ENCODE data around the gene TRMT13. TPM values are rescaled to one million over a fixed set of nuclear protein-coding genes. Genes with fewer than 3 reads are reported as not detected.

The TRMT13 gene
- total RNA-seq, 1 experiment from 2014 or later: 14.5 TPM

DNA sequence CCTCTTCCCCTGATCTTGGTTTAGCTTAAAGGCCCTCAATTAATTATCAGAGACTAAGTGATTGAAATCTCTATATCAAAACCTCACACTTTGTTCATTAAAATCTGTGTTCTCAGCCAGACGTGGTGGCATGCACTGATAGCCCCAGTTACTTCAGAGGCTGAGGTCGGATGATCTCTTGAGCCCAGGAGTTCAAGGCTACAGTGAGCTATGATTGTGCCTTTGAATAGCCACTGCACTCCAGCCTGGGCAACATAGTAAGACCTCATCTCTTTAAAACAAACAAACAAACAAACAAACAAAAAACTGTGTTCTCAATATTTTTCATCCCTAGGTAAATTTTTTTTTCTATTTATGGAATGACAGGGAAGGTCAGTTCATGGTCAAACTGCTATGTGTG, 18.7 kb downstream of the TRMT13 start:
- Histone ChIP-seq H3K4me3 (ENCODE audit: low read depth, low read length) (no peak overlapping the region), H3K27me3 (replicated peaks; ENCODE audit: control insufficient read depth, insufficient read depth, low read length) (no peaks in the 10 kb centered on the region), H3K4me1 (no peaks in the 10 kb centered on the region), H3K36me3 (ENCODE audit: control insufficient read depth, insufficient read depth, low read length) (no peaks in the 10 kb centered on the region), H3K9me3 (no peaks in the 10 kb centered on the region)
- peaks cover 12% of the 10 kb centered on the region for H3K36me3 Mint-ChIP-seq (ENCODE audit: insufficient read depth, unreplicated experiment)
- ChIA-PET POLR2A (no interaction called here), CTCF (no interaction called here)
- DNase-seq: no peak
- TF ChIP-seq, protein P1, sequence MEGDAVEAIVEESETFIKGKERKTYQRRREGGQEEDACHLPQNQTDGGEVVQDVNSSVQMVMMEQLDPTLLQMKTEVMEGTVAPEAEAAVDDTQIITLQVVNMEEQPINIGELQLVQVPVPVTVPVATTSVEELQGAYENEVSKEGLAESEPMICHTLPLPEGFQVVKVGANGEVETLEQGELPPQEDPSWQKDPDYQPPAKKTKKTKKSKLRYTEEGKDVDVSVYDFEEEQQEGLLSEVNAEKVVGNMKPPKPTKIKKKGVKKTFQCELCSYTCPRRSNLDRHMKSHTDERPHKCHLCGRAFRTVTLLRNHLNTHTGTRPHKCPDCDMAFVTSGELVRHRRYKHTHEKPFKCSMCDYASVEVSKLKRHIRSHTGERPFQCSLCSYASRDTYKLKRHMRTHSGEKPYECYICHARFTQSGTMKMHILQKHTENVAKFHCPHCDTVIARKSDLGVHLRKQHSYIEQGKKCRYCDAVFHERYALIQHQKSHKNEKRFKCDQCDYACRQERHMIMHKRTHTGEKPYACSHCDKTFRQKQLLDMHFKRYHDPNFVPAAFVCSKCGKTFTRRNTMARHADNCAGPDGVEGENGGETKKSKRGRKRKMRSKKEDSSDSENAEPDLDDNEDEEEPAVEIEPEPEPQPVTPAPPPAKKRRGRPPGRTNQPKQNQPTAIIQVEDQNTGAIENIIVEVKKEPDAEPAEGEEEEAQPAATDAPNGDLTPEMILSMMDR (IDR thresholded peaks at IDR 0.05; ENCODE audit: insufficient read depth in 1 of 2, low read depth in 1 of 2, low read length in 1 of 2, severe bottlenecking in 1 of 2, unreplicated experiment in 1 of 2): no peak
- H3K27me3 Mint-ChIP-seq (ENCODE audit: insufficient read depth, unreplicated experiment): no peaks in the 10 kb centered on the region
- intact Hi-C loops (cut with micrococcal nuclease; ENCODE audit: unreplicated experiment): no loop called here
- H3K4me1 Mint-ChIP-seq (ENCODE audit: low read depth, unreplicated experiment): no peaks in the 10 kb centered on the region
- no peak overlapping the region for H3K4me3 Mint-ChIP-seq (ENCODE audit: unreplicated experiment)
- no peak overlapping the region for H3K27ac Mint-ChIP-seq (ENCODE audit: unreplicated experiment)
- H3K9me3 Mint-ChIP-seq (ENCODE audit: unreplicated experiment): no peaks in the 10 kb centered on the region
- no TSS peak for BruUV-seq (replicated peaks)

DNA sequence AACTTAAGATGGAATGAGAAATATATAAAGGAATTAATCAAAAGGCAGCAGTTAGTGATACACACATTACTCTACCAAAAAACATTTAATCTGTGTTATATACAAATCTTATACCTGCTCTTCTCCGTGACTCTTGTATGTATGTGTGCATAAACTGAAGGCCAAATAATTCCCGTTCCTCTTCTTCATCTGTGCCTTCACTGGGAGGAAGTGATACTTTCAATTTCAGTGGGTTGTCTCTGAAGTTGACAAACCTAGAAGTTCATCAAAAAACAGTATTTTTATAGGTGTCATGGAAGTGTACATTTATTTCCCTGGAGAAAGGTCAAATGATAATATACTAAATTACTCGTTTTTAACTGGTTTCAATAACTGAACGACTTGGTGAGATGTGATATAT, 19.3 kb downstream of the TRMT13 start:
- Mint-ChIP-seq H3K27me3 (ENCODE audit: insufficient read depth, unreplicated experiment) (no peaks in the 10 kb centered on the region), H3K4me3 (ENCODE audit: unreplicated experiment) (no peak overlapping the region), H3K36me3 (ENCODE audit: insufficient read depth, unreplicated experiment) (peaks cover 12% of the 10 kb centered on the region), H3K4me1 (ENCODE audit: low read depth, unreplicated experiment) (no peaks in the 10 kb centered on the region), H3K27ac (ENCODE audit: unreplicated experiment) (no peak overlapping the region), H3K9me3 (ENCODE audit: unreplicated experiment) (no peaks in the 10 kb centered on the region)
- TF ChIP-seq, protein P1 (IDR thresholded peaks at IDR 0.05; ENCODE audit: insufficient read depth in 1 of 2, low read depth in 1 of 2, low read length in 1 of 2, severe bottlenecking in 1 of 2, unreplicated experiment in 1 of 2): no peak
- Histone ChIP-seq H3K4me1 (no peaks in the 10 kb centered on the region), H3K9me3 (no peaks in the 10 kb centered on the region), H3K36me3 (ENCODE audit: control insufficient read depth, insufficient read depth, low read length) (no peaks in the 10 kb centered on the region), H3K4me3 (ENCODE audit: low read depth, low read length) (no peak overlapping the region), H3K27me3 (replicated peaks; ENCODE audit: control insufficient read depth, insufficient read depth, low read length) (no peaks in the 10 kb centered on the region)
- BruUV-seq (replicated peaks): no TSS peak
- POLR2A ChIA-PET: no interaction called here
- CTCF ChIA-PET: no interaction called here
- intact Hi-C loops (cut with micrococcal nuclease; ENCODE audit: unreplicated experiment): no loop called here
- DNase-seq: no peak

DNA sequence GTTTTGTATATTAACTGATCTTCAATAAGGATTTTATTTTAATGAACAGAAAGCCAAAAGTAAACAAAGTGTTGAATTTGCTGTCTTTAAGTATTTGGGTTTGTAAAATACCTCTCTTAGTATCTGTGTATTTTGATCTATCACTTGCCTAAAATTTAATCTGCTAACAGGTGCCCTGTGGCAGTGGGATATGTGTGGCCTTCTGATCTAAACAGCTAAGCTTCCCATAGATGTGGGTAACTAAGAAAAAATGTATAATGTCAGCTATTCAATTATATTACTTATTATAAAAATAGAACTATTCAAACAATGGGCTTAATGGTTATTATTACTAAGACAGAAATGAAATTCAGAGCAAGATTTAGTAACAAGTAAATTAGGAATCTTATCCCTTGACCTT, 29.9 kb downstream of the TRMT13 start:
- Histone ChIP-seq H3K4me3 (ENCODE audit: low read depth, low read length) (no peak overlapping the region), H3K4me1 (no peaks in the 10 kb centered on the region), H3K27me3 (replicated peaks; ENCODE audit: control insufficient read depth, insufficient read depth, low read length) (no peaks in the 10 kb centered on the region), H3K9me3 (no peaks in the 10 kb centered on the region), H3K36me3 (ENCODE audit: control insufficient read depth, insufficient read depth, low read length) (no peaks in the 10 kb centered on the region)
- Mint-ChIP-seq H3K4me1 (ENCODE audit: low read depth, unreplicated experiment) (no peaks in the 10 kb centered on the region), H3K4me3 (ENCODE audit: unreplicated experiment) (no peak overlapping the region), H3K27me3 (ENCODE audit: insufficient read depth, unreplicated experiment) (peaks cover 2% of the 10 kb centered on the region), H3K36me3 (ENCODE audit: insufficient read depth, unreplicated experiment) (no peaks in the 10 kb centered on the region), H3K9me3 (ENCODE audit: unreplicated experiment) (no peaks in the 10 kb centered on the region), H3K27ac (ENCODE audit: unreplicated experiment) (no peak overlapping the region)
- intact Hi-C loops (cut with micrococcal nuclease; ENCODE audit: unreplicated experiment): no loop called here
- no peak for DNase-seq
- no TSS peak for BruUV-seq (replicated peaks)
- TF ChIP-seq, protein P1 (IDR thresholded peaks at IDR 0.05; ENCODE audit: insufficient read depth in 1 of 2, low read depth in 1 of 2, low read length in 1 of 2, severe bottlenecking in 1 of 2, unreplicated experiment in 1 of 2): no peak
- POLR2A ChIA-PET: no interaction called here
- CTCF ChIA-PET: no interaction called here

All from Caco-2 (cell line).